Fibroblast of lung (primary cell): Measurements from ENCODE around the gene TREM1. TPM values are rescaled to one million over a fixed set of nuclear protein-coding genes. Genes with fewer than 3 reads are reported as not detected.
A peak's percentile ranks its signal among the peaks of the same experiment; 100 is the strongest.

ENCODE experiments used
- DNase-seq, 2 donors: peaks; one replicate each; pipeline versions ENCODE4 v3.0.0 to v3.0.0-alpha.2; 2010; ENCODE audit warnings: low read depth in 2 of 2
- H2AFZ ChIP-seq: 2 replicates; pipeline ENCODE4 v1.5.1; 2012; ENCODE audit warnings: low read length, control low read depth, inconsistent platforms
- H3K27ac ChIP-seq: 2 replicates; pipeline ENCODE4 v1.5.1; 2011; ENCODE audit warnings: low read length, control low read depth; ENCODE audit not compliant: insufficient read depth
- H3K27me3 ChIP-seq: 2 replicates; pipeline ENCODE4 v1.5.1; 2011; ENCODE audit warnings: mild to moderate bottlenecking, low read length; ENCODE audit not compliant: control insufficient read depth, insufficient read depth
- H3K36me3 ChIP-seq: 2 replicates; pipeline ENCODE4 v1.5.1; 2011; ENCODE audit warnings: low read length; ENCODE audit not compliant: control insufficient read depth, insufficient read depth
- H3K4me1 ChIP-seq: 2 replicates; pipeline ENCODE4 v1.5.1; 2011; ENCODE audit warnings: low read length; ENCODE audit not compliant: control insufficient read depth, insufficient read depth; ENCODE audit errors: extremely low read depth
- H3K4me2 ChIP-seq: 2 replicates; pipeline ENCODE4 v1.5.1; 2011; ENCODE audit warnings: low read length, control low read depth; ENCODE audit not compliant: insufficient read depth; ENCODE audit errors: extremely low read depth
- H3K4me3 ChIP-seq, 4 experiments: fragments of 200-600 bp in 1 of 4; sonication (generic) in 1 of 4; replicated peaks in 1 of 4; 2 replicates each; pipeline ENCODE4 v1.5.1; 2011 to 2016; ENCODE audit warnings: low read length in 4 of 4, low read depth in 3 of 4, mild to moderate bottlenecking in 3 of 4, control low read depth in 2 of 4, inconsistent platforms in 1 of 4, mixed read lengths in 1 of 4; ENCODE audit not compliant: insufficient read depth in 1 of 4; ENCODE audit errors: control extremely low read depth in 1 of 4
- H3K79me2 ChIP-seq: 2 replicates; pipeline ENCODE4 v1.5.1; 2012; ENCODE audit warnings: mild to moderate bottlenecking, low read length, inconsistent platforms; ENCODE audit not compliant: control insufficient read depth, insufficient read depth
- H3K9ac ChIP-seq: 2 replicates; pipeline ENCODE4 v1.5.1; 2011; ENCODE audit warnings: mild to moderate bottlenecking, low read length, control low read depth; ENCODE audit not compliant: insufficient read depth
- H3K9me3 ChIP-seq: 2 replicates; pipeline ENCODE4 v1.5.1; 2012; ENCODE audit warnings: low read depth, low read length; ENCODE audit not compliant: control insufficient read depth, insufficient read depth
- H4K20me1 ChIP-seq: 2 replicates; pipeline ENCODE4 v1.5.1; 2011; ENCODE audit warnings: low read length; ENCODE audit not compliant: control insufficient read depth, insufficient read depth; ENCODE audit errors: extremely low read depth
- EZH2 ChIP-seq: IDR thresholded peaks from 2 replicates; pipeline ENCODE4 v1.5.1; 2012; ENCODE audit warnings: low read length, control low read depth, mild to moderate bottlenecking; ENCODE audit errors: missing control alignments
- polyA plus RNA-seq, 2 donors: library from polyadenylated mRNA; depleted of rRNA in 1 of 2; stranded (reverse) in 1 of 2; unstranded in 1 of 2; fragments of >200 nt; gene quantifications; 2 replicates each; pipeline ENCODE4 v1.2.1, GENCODE V29; 2011 to 2012; ENCODE audit warnings: missing spikeins in 1 of 2
- total RNA-seq: library from RNA; depleted of rRNA; stranded (reverse); fragments of >200 nt; gene quantifications from 2 replicates; pipeline ENCODE4 v1.2.1, GENCODE V29; 2014
- TF ChIP-seq, protein P1 (sequence below), 2 donors: IDR thresholded peaks in 1 of 2; conservative IDR thresholded peaks in 1 of 2; 1 replicate in 1 of 2; 2 replicates in 1 of 2; pipeline ENCODE4 v1.5.1; 2011 to 2012; ENCODE audit warnings: low read length in 2 of 2, control low read depth in 1 of 2, inconsistent platforms in 1 of 2, low read depth in 1 of 2, mild to moderate bottlenecking in 1 of 2

Gene TREM1
- total and polyA plus RNA-seq, 2 donors (not counting 1 experiment from before 2014, with no cell fraction given) = 0.25 TPM; not detected in 1

DNA sequence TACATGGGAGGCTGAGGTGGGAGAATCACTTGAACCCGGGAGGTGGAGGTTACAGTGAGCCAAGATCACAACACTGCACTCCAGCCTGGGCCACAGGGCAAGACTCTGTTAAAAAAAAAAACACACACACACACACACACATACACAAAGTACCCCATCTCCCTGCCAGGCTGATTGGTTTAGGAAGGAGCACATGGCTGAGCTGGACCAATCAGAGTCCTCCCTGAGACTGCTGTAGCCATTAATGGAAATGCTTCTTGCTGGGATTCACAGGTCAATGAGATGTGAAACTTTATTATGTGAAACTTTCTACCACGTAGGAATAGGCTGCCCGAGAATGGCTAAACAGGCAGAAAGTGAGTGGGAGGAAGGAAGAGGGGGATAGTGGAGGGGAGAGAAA lies 2.9 kb downstream of the TREM1 start:
- Histone ChIP-seq H3K27ac (no peak overlapping the region), H3K27me3 (no peaks in the 10 kb centered on the region), H3K4me1 (no peaks in the 10 kb centered on the region), H3K9ac (no peak overlapping the region), H2AFZ (no peak overlapping the region), H3K4me2 (no peak overlapping the region), H3K36me3 (no peaks in the 10 kb centered on the region), H4K20me1 (no peaks in the 10 kb centered on the region), H3K79me2 (no peaks in the 10 kb centered on the region), H3K4me3 (no peak overlapping the region), H3K9me3 (no peaks in the 10 kb centered on the region)
- no peak for TF ChIP-seq EZH2
- no peak for DNase-seq

DNA sequence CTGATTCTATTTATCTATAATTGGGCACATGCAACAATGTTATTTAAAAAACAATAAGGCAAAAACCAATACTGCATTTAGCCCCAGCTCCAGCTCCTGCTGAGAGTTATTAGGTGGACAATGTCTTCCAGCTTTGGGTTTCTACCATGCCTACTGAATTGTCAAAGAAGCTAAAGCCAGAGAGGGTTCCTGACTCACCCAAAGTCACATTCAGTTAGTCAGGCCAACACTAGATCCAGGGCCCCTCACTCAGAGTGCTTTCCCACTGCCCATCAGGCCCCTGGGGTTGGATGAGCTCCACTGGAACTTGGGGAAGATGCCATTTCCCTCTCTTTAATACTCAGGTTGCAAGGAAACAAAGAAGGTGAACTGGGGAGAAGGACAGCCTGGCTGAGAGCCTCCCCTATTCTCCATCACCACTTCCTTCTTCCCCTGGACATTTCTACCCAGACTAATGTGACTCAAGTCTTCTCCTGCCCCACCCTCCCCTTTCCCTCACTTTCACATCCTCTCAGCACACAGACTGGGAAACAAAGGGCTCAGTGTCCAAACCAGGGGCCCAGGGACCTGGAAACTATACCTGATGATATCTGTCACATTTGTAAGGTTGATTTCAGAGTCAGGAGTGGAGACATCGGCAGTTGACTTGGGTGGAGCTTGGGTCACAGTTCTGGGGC lies 6.0 kb downstream of the TREM1 start:
- no peak overlapping the region for H3K27ac ChIP-seq
- no peaks in the 10 kb centered on the region for H3K9me3 ChIP-seq
- no peak overlapping the region for H2AFZ ChIP-seq
- no peaks in the 10 kb centered on the region for H3K4me1 ChIP-seq
- H3K27me3 ChIP-seq = no peaks in the 10 kb centered on the region
- no peak for TF ChIP-seq EZH2
- TF ChIP-seq, protein P1, sequence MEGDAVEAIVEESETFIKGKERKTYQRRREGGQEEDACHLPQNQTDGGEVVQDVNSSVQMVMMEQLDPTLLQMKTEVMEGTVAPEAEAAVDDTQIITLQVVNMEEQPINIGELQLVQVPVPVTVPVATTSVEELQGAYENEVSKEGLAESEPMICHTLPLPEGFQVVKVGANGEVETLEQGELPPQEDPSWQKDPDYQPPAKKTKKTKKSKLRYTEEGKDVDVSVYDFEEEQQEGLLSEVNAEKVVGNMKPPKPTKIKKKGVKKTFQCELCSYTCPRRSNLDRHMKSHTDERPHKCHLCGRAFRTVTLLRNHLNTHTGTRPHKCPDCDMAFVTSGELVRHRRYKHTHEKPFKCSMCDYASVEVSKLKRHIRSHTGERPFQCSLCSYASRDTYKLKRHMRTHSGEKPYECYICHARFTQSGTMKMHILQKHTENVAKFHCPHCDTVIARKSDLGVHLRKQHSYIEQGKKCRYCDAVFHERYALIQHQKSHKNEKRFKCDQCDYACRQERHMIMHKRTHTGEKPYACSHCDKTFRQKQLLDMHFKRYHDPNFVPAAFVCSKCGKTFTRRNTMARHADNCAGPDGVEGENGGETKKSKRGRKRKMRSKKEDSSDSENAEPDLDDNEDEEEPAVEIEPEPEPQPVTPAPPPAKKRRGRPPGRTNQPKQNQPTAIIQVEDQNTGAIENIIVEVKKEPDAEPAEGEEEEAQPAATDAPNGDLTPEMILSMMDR (conservative IDR thresholded peaks at IDR 0.05 in 1 of 2, IDR thresholded peaks at IDR 0.05 in 1 of 2; ENCODE audit: low read depth in 1 of 2, low read length in 2 of 2) = no peak
- no peaks in the 10 kb centered on the region for H4K20me1 ChIP-seq
- H3K79me2 ChIP-seq = no peaks in the 10 kb centered on the region
- H3K4me3 ChIP-seq = no peak overlapping the region
- DNase-seq = no peak
- H3K4me2 ChIP-seq = no peak overlapping the region
- no peak overlapping the region for H3K9ac ChIP-seq
- no peaks in the 10 kb centered on the region for H3K36me3 ChIP-seq

DNA sequence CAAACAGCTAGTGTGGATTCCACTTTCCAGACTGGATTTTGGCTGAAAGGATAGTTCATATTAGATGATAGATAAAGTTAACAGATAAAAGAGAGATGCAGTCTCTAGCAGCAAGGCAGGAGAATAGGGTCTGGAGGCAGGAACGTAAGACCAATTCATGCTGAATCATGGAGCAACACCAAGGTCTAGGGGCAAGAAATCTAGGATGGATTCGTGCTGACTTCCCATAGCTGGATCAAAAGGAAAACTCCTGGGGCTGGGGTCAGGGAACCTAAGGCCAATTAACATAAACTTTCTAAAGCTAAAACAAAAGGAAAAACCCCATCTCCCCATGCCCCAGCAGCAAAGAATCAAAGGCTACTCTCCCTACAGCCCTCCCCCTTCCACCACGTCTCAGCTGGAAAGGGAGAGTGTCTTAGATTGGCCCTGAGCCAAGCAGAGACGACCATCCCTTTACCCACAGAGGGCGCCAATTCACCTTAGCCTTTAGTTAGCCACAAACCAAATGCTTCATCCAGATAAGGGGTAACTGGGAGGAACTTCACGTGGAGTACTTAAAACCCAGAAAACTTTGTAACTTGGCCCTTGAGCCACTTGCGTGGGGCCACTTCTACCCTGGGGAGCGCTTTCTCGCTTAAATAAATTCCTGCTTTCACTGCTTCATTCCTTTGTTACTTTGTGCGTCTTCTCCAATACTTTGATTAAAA lies 7.6 kb downstream of the TREM1 start:
- H3K79me2 ChIP-seq = no peaks in the 10 kb centered on the region
- H3K9ac ChIP-seq = no peak overlapping the region
- DNase-seq = peak; percentile 22 to 55
- no peaks in the 10 kb centered on the region for H3K36me3 ChIP-seq
- no peaks in the 10 kb centered on the region for H3K27me3 ChIP-seq
- no peak overlapping the region for H3K4me2 ChIP-seq
- no peak overlapping the region for H3K4me3 ChIP-seq
- no peak overlapping the region for H3K27ac ChIP-seq
- no peak overlapping the region for H2AFZ ChIP-seq
- no peaks in the 10 kb centered on the region for H4K20me1 ChIP-seq
- no peak for TF ChIP-seq EZH2
- TF ChIP-seq, protein P1 (conservative IDR thresholded peaks at IDR 0.05 in 1 of 2, IDR thresholded peaks at IDR 0.05 in 1 of 2; ENCODE audit: low read depth in 1 of 2, low read length in 2 of 2) = peak; percentile 18 to 52
- no peaks in the 10 kb centered on the region for H3K9me3 ChIP-seq
- no peaks in the 10 kb centered on the region for H3K4me1 ChIP-seq
